Pancreas (tissue), 10 donors: ENCODE data around the gene PLSCR4. TPM values are rescaled to one million over a fixed set of nuclear protein-coding genes. Genes with fewer than 3 reads are reported as not detected.

ENCODE experiments used
- ATAC-seq, 4 donors: fragments of 200-7000 bp; cut with Tn5 transposase; one replicate each; pipeline versions ENCODE4 v1.8.0 to v1.9.1; 2020; ENCODE audit warnings: mild to moderate bottlenecking in 4 of 4, moderate library complexity in 4 of 4
- DNase-seq, 6 donors: peaks; one replicate each; pipeline ENCODE4 v3.0.0-alpha.2; 2020
- FAIRE-seq: peaks from 2 replicates; lab custom pipeline; 2012; peaks lifted over from hg19 to GRCh38; lab: Jason Lieb, UNC
- H3K27ac ChIP-seq, 4 donors: fragments of 200-600 bp; sonication (generic); 1 replicate in 3 of 4; 2 replicates in 1 of 4; pipeline versions ENCODE4 v1.5.0 to v1.8.0; 2020
- H3K27me3 ChIP-seq, 4 donors: fragments of 200-600 bp; one replicate each; pipeline ENCODE4 v1.8.0; 2021
- H3K36me3 ChIP-seq, 3 donors: fragments of 200-600 bp; sonication (generic) in 1 of 3; one replicate each; pipeline versions ENCODE4 v1.5.0 to v1.8.0; 2020 to 2021
- H3K4me1 ChIP-seq, 3 donors: fragments of 200-600 bp; one replicate each; pipeline ENCODE4 v1.8.0; 2021
- H3K4me3 ChIP-seq, 4 donors: fragments of 200-600 bp; sonication (generic) in 2 of 4; one replicate each; pipeline versions ENCODE4 v1.5.0 to v1.8.0; 2020 to 2021
- H3K9me3 ChIP-seq, 4 donors: fragments of 200-600 bp; one replicate each; pipeline ENCODE4 v1.8.0; 2021
- WGBS, 2 donors: extraction: QIAGEN DNeasy Blood & Tissue Kit; methylation state at CpG; one replicate each; pipeline ENCODE4 v1.1.7; 2013; 5-methylcytosine and 5-hydroxymethylcytosine counted together
- intact Hi-C, 3 donors: fragments of 100-400 bp; cut with DNase I; formaldehyde crosslinking; loops; one replicate each; pipeline versions ENCODE4 v1.11.1 to v1.14.2; 2022
- polyA plus RNA-seq, 2 donors: library from polyadenylated mRNA; stranded (reverse); fragments of 200-250 nt; gene quantifications; one replicate each; pipeline ENCODE4 v1.2.3, GENCODE V29; 2013
- total RNA-seq, 6 donors: library from RNA; stranded (reverse); fragmentation: NEBNext Ultra II Directional in 4 of 6; extraction: Animal tissue kit (Norgen Biotek cat#: 25700) in 4 of 6; gene quantifications; one replicate each; pipeline versions ENCODE4 v1.2.1 to v1.2.4, GENCODE V29; 2021 to 2023
- TF ChIP-seq, protein P1 (sequence below), 4 donors: fragments of 200-600 bp; sonication (generic) in 3 of 4; IDR thresholded peaks; one replicate each; pipeline versions ENCODE4 v1.5.0 to v1.8.0; 2021; ENCODE audit warnings: antibody characterized with exemption in 4 of 4
- donor health status: healthy with polysubstance abuse.
- donor health status: DM: no; HTN: no; CAD: no; lungs with moderate emphysema.
- donor health status: DM: no; HTN: no; CAD: no.
- donor health status: control.
- donor health status: control.
- donor health status: Bipolar disorder and iron deficiency.
- donor health status: DM: yes; HTN: yes; CAD: no.
- donor health status: DM: no; HTN: no; CAD: no.
- donor health status: DM: no; HTN: no; CAD: no.
- donor health status: DM: yes; HTN: yes; CAD: no.

PLSCR4 gene
- total and polyA plus RNA-seq, 8 donors, result 5.6 to 28.2 (median 12.7) TPM

- WGBS, 2 donors, result 92 to 100% methylated on average over 1 of the region's 1 CpG
- DNase-seq (no peak), FAIRE-seq (no peak), ATAC-seq (no peak)
- Histone ChIP-seq H3K27me3 (no peaks in the 10 kb centered on the region), H3K4me3 (no peak overlapping the region), H3K4me1 (peaks cover 9 to 36% (median 30%) of the 10 kb centered on the region in 3 donors), H3K27ac (no peak overlapping the region), H3K9me3 (no peaks in the 10 kb centered on the region), H3K36me3 (no peaks in the 10 kb centered on the region)
- TF ChIP-seq, protein P1, sequence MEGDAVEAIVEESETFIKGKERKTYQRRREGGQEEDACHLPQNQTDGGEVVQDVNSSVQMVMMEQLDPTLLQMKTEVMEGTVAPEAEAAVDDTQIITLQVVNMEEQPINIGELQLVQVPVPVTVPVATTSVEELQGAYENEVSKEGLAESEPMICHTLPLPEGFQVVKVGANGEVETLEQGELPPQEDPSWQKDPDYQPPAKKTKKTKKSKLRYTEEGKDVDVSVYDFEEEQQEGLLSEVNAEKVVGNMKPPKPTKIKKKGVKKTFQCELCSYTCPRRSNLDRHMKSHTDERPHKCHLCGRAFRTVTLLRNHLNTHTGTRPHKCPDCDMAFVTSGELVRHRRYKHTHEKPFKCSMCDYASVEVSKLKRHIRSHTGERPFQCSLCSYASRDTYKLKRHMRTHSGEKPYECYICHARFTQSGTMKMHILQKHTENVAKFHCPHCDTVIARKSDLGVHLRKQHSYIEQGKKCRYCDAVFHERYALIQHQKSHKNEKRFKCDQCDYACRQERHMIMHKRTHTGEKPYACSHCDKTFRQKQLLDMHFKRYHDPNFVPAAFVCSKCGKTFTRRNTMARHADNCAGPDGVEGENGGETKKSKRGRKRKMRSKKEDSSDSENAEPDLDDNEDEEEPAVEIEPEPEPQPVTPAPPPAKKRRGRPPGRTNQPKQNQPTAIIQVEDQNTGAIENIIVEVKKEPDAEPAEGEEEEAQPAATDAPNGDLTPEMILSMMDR (IDR thresholded peaks at IDR 0.05), result no peak
- intact Hi-C loops, result no loop called here
These were observed 3.0 kb downstream of the PLSCR4 start for GRCh38 chr3:146247911-146248310.

GRCh38 chr3:146246526-146246925 lies 4.4 kb downstream of the PLSCR4 start:
- no peak for DNase-seq
- H3K4me3 ChIP-seq, result no peak overlapping the region
- WGBS, 2 donors, result 34 to 39% methylated on average over 2 of the region's 2 CpGs
- no peak for FAIRE-seq
- ATAC-seq, result no peak
- no peak overlapping the region for H3K27ac ChIP-seq
- no peaks in the 10 kb centered on the region for H3K36me3 ChIP-seq
- TF ChIP-seq, protein P1 (IDR thresholded peaks at IDR 0.05), result no peak
- H3K9me3 ChIP-seq, result no peaks in the 10 kb centered on the region
- H3K27me3 ChIP-seq, result no peaks in the 10 kb centered on the region
- intact Hi-C loops, result no loop called here
- H3K4me1 ChIP-seq, result peaks cover 9 to 33% (median 26%) of the 10 kb centered on the region in 3 donors

- peaks cover 9 to 22% (median 16%) of the 10 kb centered on the region in 3 donors for H3K4me1 ChIP-seq
- H3K36me3 ChIP-seq, result no peaks in the 10 kb centered on the region
- H3K9me3 ChIP-seq, result no peaks in the 10 kb centered on the region
- intact Hi-C loops, result no loop called here
- TF ChIP-seq, protein P1 (IDR thresholded peaks at IDR 0.05), result no peak
- no peaks in the 10 kb centered on the region for H3K27me3 ChIP-seq
- 94 to 96% methylated on average over 1 of the region's 1 CpG for WGBS, 2 donors
- DNase-seq (no peak), FAIRE-seq (no peak), ATAC-seq (no peak)
- H3K4me3 ChIP-seq, result no peak overlapping the region
- H3K27ac ChIP-seq, result no peak overlapping the region
These were observed 7.3 kb downstream of the PLSCR4 start for GRCh38 chr3:146243559-146243958.

DNA sequence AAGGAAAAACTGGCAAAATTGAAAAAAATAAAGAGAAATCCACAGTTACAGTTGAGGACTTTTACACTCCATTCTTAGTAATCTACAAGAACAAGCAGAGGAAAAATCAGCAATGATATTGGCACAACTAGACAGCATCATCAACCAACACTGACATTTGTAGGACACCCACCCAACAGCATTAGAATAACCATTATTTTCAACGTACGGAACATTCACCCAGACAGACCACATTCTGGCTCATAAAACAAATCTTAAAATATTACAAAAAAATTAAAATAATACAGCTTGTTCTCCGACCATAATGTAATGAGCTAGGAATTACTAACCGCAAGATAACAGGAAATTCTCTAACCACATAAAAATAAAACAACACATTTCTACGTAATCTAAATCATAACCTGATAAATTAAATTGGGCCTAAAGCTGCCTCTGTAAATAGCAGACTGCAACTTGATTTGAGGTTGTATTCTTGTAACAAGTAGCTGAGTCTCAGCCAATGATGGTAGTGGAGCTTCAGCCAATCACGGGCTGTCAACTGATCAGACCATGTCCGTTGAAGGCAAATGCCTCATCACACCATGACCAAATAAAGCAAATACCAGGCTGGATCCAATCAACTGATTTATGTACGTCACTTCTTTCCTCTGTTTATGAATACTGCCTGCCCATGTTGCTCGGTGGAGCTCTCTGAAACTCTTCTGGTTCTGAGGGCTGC lies 9.2 kb downstream of the PLSCR4 start:
- intact Hi-C loops, result no loop called here
- no peak for ATAC-seq
- H3K4me1 ChIP-seq, result peaks cover 5 to 13% (median 6%) of the 10 kb centered on the region in 3 donors
- no peak overlapping the region for H3K4me3 ChIP-seq
- no peaks in the 10 kb centered on the region for H3K9me3 ChIP-seq
- no peak overlapping the region for H3K27ac ChIP-seq
- H3K36me3 ChIP-seq, result no peaks in the 10 kb centered on the region
- DNase-seq, result no peak
- H3K27me3 ChIP-seq, result no peaks in the 10 kb centered on the region
- 93 to 94% methylated on average over 9 of the region's 9 CpGs for WGBS, 2 donors
- FAIRE-seq, result no peak
- TF ChIP-seq, protein P1 (IDR thresholded peaks at IDR 0.05), result no peak

DNA sequence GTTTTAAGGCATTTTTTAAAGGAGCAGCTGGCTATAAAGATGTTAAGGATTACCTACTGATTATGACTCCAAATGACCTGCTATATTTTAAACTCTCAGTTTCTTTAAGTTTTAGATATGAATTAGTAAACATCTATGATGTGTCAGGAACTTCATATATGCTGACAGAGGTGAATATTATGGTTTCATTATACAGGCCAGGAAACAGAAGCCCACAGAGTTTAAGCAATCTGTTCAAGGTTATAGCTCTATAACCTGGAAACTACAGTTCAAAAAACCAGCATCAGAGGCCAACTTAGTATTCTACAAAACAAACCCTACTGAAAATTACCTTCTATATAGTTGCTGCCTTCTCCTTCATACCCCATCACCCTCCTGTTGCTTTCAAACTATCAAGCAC lies 17.4 kb downstream of the PLSCR4 start:
- ATAC-seq, result no peak
- no peak for DNase-seq
- TF ChIP-seq, protein P1 (IDR thresholded peaks at IDR 0.05), result no peak
- Histone ChIP-seq H3K4me3 (no peak overlapping the region), H3K4me1 (no peaks in the 10 kb centered on the region), H3K9me3 (no peaks in the 10 kb centered on the region), H3K27ac (no peak overlapping the region), H3K27me3 (no peaks in the 10 kb centered on the region), H3K36me3 (no peaks in the 10 kb centered on the region)
- no peak for FAIRE-seq
- intact Hi-C loops, result no loop called here
